ENCODE measurements around the gene PHLDB3. TPM values are rescaled to one million over a fixed set of nuclear protein-coding genes. Genes with fewer than 3 reads are reported as not detected.
"Not testable (repeated sequence)": the region's sequence is repeated elsewhere in the genome, so short reads cannot be mapped to it uniquely, and the experiment has no call there.

Gene PHLDB3
- total and polyA plus RNA-seq, 12 donors, result 4.0 to 10.0 (median 5.7) TPM

- no peak for DNase-seq
- Histone ChIP-seq H3K9me3 (no peaks in the 10 kb centered on the region), H3K4me1 (peaks cover 0 to 11% (median 0%) of the 10 kb centered on the region in 9 donors), H3K36me3 (no peaks in the 10 kb centered on the region), H3K27me3 (no peaks in the 10 kb centered on the region), H3K27ac (no peak overlapping the region), H3K4me3 (no peak overlapping the region)
- 83 to 90% methylated on average over 2 of the region's 2 CpGs for WGBS, 2 donors
- intact Hi-C loops (cut with DNase I), result loop anchor here in 5 of 10 donors (5.0 to 10.0 kb wide), 2 partner anchors 207 to 209 kb away; no protein-coding TSS in a partner anchor
- TF ChIP-seq CTCF (IDR thresholded peaks at IDR 0.05), result no peak
- ATAC-seq, result no peak
These were observed 59.1 kb downstream of the PHLDB3 start for GRCh38 chr19:43445426-43445825.

- no peak for DNase-seq
- Histone ChIP-seq H3K27ac (no peak overlapping the region), H3K36me3 (no peaks in the 10 kb centered on the region), H3K9me3 (peaks cover 0 to 2% (median 0%) of the 10 kb centered on the region in 11 donors), H3K27me3 (no peaks in the 10 kb centered on the region), H3K4me1 (peaks cover 0 to 8% (median under 1%) of the 10 kb centered on the region in 9 donors), H3K4me3 (no peak overlapping the region)
- TF ChIP-seq CTCF (IDR thresholded peaks at IDR 0.05), result no peak
- 84 to 86% methylated on average over 15 of the region's 15 CpGs for WGBS, 2 donors
- intact Hi-C loops (cut with DNase I), result loop anchor here in 5 of 10 donors (5.0 to 10.0 kb wide), 2 partner anchors 208 to 210 kb away; no protein-coding TSS in a partner anchor
- ATAC-seq, result peak in 1 of 8 donors; percentile 9
These were observed 59.8 kb downstream of the PHLDB3 start for GRCh38 chr19:43444531-43445287.

- ATAC-seq, H3K4me3 ChIP-seq, H3K36me3 ChIP-seq, DNase-seq, H3K27ac ChIP-seq, H3K27me3 ChIP-seq, H3K9me3 ChIP-seq: not testable (repeated sequence)
- intact Hi-C loops (cut with DNase I), result loop anchor here in 3 of 10 donors (10.0 kb wide), 1 partner anchor 211 kb away; no protein-coding TSS in a partner anchor
- WGBS, 2 donors, result 93 to 94% methylated on average over 9 of the region's 9 CpGs
- H3K4me1 ChIP-seq, result peaks cover 0 to 12% (median 5%) of the 10 kb centered on the region in 9 donors
These were observed 60.5 kb downstream of the PHLDB3 start for GRCh38 chr19:43444091-43444490.

GRCh38 chr19:43441716-43442115 lies 62.8 kb downstream of the PHLDB3 start:
- WGBS, 2 donors, result 67 to 73% methylated on average over 3 of the region's 3 CpGs
- peaks cover 0 to 21% (median 10%) of the 10 kb centered on the region in 9 donors for H3K4me1 ChIP-seq
- no peaks in the 10 kb centered on the region for H3K27me3 ChIP-seq
- no peaks in the 10 kb centered on the region for H3K36me3 ChIP-seq
- ATAC-seq (no peak), DNase-seq (no peak)
- intact Hi-C loops (cut with DNase I), result loop anchor here in 3 of 10 donors (10.0 kb wide), 1 partner anchor 213 kb away; no protein-coding TSS in a partner anchor
- no peak for TF ChIP-seq CTCF (IDR thresholded peaks at IDR 0.05)
- no peak overlapping the region for H3K27ac ChIP-seq
- H3K4me3 ChIP-seq, result no peak overlapping the region
- peaks cover 0 to 3% (median 0%) of the 10 kb centered on the region in 11 donors for H3K9me3 ChIP-seq

- intact Hi-C loops (cut with DNase I), result loop anchor here in 3 of 10 donors (10.0 kb wide), 1 partner anchor 215 kb away; no protein-coding TSS in a partner anchor
- H3K36me3 ChIP-seq, result no peaks in the 10 kb centered on the region
- no peak for TF ChIP-seq CTCF (IDR thresholded peaks at IDR 0.05)
- H3K4me3 ChIP-seq, result no peak overlapping the region
- no peak for DNase-seq
- peaks cover 0 to 4% (median 0%) of the 10 kb centered on the region in 7 donors for H3K27me3 ChIP-seq
- peak overlapping the region in 5 of 10 donors; percentile 43 to 71 (median 57) for H3K27ac ChIP-seq
- peaks cover 0 to 3% (median 0%) of the 10 kb centered on the region in 11 donors for H3K9me3 ChIP-seq
- no peak for ATAC-seq
- peaks cover 0 to 20% (median 10%) of the 10 kb centered on the region in 9 donors for H3K4me1 ChIP-seq
These were observed 64.9 kb downstream of the PHLDB3 start for GRCh38 chr19:43439709-43440063.
